Measurements from ENCODE around the gene ABCB10.
A peak's percentile ranks its signal among the peaks of the same experiment; 100 is the strongest.
"Not testable (repeated sequence)": the region's sequence is repeated elsewhere in the genome, so short reads cannot be mapped to it uniquely, and the experiment has no call there.

The ABCB10 gene

DNA sequence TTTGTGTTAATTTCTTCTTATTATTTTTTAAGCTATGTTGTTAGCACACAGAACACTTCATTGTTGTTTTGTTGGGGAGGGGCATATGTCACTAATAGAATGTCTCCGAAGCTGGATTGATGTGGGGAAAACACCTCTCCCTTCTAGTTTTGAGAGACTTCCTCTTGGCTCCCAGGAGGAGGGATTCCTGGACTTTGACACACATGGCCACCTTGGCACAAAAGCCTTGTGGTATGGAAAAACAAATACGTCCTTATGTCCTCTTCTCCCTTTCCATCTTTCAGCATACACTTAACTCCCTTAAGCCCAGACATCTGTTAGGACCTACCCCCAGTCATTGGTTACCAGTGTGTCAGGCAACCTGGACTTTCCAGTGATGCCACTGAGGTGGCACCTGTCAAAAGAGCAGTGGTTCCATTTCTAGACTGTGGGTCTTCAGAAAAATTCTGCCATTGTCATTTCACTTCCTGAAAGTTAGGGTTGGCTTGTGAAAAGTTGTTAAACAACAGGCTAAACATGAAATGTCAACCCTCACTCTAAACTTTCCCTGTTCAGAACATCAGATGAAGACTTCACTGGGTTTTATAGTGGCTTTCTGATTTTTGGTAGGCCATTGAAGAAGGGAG lies 12.5 kb upstream of the ABCB10 start:
- DNase-seq, result no peak

DNA sequence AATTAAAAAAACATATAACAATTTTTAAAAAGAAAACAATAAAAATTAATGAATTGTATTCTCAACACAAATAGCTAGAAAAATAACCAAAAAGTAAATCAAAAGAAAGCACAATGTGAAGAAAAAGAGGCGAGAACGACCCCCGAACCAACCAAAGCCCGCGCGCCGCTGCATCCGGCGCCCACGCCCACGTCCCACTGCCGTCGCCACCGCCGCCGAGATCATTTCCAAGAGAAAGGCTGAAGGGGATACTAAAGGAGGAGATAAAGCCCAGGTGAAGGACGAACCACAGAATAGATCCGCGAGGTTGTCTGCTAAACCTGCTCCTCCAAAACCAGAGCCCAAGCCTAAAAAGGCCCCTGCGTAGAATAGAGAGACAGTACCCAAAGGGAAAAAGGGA lies 11.8 kb upstream of the ABCB10 start:
- no peak for DNase-seq

DNA sequence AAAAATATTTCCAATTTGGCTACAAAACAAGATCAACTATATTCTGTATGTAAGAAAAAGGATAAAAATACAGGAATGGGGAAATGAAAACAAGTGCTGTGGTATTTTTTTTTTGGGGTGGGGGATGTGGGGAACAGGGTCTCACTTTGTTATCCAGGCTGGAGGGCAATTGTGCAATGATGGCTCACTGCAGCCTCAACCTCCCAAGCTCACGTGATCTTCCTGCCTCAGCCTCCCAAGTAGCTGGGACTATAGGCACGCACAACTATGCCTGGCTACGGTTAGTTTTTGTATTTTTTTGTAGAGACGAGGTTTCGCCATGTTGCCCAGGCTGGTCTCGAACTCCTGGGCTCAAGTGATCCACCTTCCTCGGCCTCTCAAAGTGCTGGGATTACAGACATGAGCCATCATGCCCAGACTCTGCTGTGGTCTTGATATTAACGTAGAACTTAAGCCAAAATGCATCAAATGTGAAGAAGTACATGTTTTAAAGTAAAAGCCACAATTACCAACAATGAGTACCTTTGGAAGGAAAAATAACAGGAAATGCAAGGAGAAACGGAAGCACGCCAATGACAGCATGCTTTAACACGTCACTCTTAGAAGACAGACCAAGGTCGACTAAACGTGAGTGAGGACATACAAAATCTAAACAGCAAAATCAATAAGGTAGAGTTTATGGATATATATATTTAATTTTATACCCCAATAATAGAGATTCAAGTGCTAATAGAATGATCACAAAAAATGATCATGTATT lies 8.8 kb upstream of the ABCB10 start:
- no peak for DNase-seq

DNA sequence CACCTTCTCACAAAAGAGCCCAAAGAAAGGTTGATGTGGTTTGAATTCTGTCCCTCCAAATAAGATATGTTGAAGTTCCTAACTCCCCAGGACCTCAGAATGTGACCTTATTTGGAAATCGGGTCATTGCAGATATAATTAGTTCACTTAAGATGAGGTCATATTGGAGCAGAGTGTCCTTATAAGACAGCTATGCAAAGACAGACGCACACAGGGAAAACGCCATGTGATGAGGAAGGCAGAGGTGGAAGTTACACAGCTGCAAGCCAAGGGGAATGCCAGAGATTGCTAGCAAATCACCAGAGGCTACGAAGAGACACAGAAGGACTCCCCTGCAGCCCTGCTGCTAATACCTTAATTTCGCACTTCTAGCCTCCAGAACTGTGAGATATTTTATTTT lies 5.2 kb upstream of the ABCB10 start:
- DNase-seq, result no peak

DNA sequence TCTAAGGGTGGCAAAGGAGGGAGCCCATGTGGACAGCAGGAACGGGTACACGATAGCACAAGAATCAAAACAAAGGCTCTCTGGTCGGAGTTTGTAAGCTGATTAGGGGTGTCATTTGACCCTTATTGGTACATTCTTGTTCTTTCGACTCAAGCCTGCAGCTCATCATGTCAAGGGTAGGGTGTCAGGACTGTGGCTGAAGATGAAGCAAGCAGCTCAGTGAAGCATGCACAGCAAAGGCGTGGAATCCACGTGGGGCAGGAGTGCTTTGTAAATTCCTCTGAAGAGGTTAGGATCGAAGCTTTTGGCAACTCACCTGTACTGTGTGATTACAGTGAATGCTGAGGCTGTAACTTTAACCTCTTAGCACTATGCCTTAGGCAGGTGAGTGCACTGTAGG lies 4.7 kb upstream of the ABCB10 start:
- no peak for DNase-seq

DNA sequence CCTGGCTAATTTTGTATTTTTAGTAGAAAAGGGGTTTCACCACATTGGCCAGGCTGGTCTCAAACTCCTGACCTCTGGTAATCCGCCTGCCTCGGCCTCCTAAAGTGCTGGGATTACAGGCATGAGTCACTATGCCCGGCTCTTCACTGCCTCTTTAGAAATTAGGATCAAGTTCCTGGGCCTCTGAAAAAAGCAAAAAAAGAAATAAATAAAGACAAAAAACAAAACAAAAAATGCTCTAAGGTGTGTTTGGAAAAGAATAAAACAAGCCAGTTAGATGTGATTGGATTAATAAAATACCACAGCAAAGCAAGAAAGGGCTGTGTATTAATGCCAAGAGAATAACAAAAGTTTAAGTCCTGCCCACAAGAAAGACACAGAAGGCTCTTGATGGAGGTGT lies 4.2 kb upstream of the ABCB10 start:
- DNase-seq, result no peak

DNA sequence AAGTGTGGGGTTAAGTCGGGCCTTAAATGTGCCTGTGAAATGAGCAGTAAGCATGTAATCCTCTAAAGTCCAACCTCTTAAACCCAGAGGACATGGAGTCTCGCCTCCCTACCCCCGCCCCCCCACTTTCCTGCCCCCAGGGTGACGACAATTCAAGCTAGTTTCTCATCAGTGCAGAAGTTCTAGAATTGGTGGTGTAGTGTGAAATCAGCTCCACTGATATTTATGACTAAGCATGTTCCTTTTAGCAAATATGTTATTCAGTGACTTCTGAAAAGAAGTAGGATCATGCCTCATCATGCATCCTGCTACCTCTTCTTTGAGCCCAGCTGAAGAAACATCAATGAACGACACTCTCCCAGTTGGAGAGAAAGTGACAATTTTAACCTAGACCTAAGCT lies 2.6 kb upstream of the ABCB10 start:
- DNase-seq, result no peak

DNA sequence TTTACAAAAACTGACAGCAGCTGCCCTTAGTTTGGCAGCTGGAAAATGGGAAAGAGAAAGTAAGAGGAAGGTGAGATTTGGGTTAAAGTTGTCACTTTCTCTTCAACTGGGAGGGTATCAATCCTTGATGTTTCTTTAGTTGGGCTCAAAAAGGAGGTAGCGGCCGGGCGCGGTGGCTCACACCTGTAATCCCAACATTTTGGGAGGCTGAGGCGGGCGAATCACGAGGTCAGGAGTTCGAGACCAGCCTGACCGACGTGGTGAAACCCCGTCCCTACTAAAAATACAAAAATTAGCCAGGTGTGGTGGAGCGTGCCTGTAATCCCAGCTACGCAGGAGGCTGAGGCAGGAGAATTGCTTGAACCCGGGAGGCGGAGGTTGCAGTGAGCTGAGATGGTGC lies 1.6 kb upstream of the ABCB10 start:
- not testable (repeated sequence) for DNase-seq

DNA sequence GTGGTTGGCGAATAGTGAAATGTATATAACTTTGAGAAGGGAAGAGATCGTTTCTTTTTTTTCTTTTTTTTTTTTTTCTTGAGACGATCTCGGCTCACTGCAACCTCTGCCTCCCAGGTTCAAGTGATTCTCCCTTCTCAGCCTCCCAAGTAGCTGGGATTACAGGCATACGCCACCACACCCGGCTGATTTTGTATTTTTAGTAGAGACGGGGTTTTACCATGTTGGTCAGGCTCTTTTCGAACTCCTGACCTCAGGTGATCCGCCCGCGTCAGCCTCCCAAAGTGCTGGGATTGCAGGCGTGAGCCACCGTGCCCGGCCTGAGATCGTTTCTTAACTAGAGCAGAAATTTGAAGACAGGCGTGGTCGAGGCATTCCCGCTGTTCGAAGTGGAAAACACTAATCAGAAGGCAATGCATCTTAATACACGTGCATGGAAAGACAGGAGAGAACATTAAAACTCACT lies 862 bp upstream of the ABCB10 start:
- DNase-seq, result not testable (repeated sequence)

DNA sequence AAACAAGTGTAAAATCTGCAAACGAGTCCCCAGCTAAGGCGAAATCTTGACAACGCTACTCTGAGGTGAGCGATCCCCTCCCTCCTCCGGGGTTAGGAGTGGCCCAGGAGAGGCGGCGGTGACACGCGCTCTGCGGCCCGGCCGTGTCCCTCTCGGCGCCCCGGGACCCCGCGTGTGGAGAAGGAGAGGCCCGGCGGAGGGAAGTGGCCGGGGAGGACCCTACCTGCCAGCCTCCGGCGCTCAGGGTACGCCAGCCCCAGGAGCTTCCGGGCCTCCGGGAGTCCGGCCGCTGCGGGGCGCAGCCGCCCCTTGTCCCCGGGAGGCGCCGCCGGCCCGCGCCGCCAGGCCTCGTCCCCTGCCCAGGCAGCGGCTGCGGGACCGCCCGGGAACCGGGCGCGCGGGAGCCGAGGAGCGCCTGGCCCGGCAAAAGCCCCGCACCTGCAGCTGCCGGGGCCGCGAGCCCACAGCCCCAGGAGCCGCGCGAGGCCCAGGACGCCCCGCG lies 543 bp downstream of the ABCB10 start:
- DNase-seq, result peak in 1 of 2 experiments; percentile 23

DNA sequence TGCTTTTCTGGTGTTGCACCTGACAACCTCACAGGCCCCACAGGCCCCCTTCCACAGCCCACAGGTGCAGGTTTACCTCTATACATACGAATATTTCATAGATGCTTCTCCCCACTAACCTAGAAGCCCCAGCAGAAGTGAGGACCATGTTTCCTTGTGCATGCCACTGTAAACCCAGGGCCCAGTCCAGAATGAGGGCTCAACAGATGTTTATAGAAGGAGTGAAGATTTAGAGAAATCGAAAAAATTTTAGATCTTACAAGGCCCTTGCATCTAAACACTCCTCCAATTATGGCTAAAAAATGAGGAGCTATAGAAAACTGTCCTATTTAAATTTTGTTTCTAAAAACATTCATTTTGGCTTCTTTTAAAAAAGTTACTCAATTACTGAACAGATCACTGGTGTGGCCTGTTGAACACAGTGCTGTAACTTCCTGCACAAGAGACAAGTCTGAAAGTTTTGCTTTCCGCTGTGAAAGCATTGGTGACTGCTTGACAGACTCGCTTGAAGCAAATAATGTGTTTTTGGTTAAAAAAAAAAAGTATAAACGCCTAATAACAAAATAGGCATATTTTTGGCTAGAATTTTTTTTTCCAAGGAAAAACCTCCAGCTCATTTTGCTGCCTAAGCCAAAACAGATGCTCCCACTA lies 1.2 kb downstream of the ABCB10 start:
- DNase-seq, result no peak

DNA sequence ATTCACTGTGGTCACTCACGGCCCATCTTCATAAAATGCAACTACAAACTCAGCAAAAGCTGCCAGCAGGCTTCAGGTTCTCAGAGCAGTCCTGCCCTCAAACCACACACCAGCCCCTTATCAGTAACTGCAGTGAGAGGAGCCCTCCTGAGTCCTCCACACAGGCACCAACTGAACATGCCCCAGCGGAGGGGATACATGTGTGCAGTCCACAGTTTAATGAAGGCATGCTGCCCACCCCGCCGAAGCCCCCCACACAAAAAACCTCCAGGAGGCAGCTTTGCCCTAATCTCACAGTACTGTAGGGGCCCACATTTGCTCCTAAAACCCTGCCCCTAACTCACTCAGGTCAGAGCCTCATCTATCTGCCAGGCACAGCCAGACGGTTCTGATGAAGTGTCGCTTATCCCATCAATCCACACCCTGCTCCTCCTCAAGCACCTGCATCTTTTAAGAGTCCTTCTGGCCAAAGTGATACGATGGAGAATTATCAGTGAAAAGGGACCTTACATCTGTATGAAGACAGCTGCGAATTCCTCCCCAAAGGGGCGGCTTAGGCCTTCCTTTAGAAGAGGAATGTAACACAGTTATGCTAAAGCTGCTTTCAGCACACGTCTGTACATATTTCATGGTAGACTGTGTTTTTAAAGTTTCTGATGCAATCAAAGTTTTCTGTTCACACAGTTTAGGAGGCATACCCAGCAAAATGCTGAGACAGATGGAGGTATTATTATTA lies 3.5 kb downstream of the ABCB10 start:
- no peak for DNase-seq

DNA sequence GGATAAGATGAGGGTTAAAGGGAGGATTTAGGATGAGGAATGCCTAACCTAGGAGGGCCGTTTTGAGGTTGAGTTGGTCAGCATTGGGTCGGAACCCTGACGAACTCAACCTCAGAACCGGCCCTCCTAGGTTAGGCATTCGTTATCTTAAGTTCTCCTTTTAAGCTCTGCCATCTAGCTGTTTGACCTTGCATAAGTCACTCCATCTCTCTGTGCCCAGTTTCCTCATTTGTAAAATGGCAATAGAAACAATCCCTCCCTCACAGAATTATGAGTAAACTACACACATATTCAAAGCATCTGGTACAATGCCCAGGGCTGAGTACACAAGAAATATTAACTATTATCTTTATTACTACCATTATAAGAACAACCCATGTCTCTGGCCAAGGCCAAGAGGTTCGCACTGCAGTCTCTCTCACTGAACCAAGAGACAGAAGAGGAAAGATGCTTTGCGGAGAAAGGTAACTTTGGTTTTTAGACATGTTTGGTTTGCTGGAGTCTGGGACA lies 4.8 kb downstream of the ABCB10 start:
- DNase-seq, result no peak

DNA sequence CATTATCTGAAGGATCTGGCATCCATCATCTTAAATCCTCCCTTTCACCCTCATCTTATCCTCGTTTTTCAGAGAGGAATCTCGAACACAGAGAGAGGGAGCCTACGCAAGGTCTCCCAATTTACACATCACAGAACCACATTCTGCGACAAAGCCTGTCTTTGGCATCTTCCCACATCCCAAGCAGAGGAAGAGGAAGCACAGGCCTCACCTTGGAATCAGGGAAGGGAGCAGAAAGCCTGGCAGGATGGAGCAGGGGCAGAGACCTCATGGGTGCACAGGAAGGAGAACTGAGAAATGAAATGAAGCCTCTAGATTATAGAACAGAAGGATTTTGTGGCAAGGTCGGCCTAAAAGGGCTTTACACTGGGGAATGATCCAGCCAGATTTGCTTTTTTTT lies 5.8 kb downstream of the ABCB10 start:
- DNase-seq, result no peak

DNA sequence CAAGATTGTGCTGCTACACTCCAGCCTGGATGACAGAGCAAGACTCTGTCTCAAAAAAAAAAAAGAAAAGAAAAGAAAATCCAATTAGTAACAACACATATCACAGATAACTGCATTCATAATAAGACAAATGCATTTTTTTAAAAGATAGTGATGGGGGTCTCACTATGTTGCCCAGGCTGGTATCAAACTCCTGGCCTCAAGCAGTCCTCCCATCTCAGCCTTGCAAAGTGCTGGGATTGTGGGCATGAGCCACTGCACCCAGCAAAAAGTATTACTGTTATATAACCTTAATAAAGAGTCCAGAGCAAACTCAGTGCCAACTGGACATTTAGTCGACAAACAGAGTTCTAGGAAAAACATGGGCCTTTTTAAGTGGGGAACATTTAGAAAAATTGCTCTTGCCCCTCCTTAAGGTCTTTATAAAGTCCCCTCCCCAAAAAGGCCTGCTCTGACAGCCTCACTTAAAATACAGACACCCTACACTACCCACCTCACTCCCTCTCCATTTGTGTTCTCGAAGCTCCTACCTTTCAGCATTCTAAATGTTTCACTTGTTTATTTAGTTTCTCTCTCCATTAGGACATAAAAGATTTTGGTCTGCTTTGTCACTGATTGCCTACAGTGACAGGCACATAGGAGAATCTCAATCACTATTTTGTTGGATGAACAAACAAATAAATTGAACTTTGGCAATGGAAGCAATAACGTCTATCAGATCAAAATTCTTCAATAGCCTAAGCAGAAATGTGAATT lies 7.5 kb downstream of the ABCB10 start:
- DNase-seq, result no peak

DNA sequence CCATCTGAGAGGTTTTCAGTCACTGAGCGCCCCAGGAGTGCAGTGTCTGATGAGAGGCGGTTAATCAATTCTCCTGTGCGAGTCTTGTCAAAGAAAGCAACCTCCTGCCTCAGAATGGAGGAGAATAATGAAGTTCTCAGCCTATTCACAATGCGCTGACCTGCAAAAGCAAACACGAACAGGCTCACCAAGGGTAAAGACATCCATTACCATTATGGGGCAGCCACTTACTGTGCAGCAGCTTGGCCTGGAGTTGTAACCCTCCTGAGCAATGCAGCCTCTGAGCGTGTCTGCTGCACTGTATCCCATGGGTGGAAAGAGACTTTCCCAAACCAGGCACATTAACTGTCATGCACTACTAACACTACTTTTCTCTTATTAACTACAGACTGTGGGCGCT lies 11.0 kb downstream of the ABCB10 start:
- no peak for DNase-seq

DNA sequence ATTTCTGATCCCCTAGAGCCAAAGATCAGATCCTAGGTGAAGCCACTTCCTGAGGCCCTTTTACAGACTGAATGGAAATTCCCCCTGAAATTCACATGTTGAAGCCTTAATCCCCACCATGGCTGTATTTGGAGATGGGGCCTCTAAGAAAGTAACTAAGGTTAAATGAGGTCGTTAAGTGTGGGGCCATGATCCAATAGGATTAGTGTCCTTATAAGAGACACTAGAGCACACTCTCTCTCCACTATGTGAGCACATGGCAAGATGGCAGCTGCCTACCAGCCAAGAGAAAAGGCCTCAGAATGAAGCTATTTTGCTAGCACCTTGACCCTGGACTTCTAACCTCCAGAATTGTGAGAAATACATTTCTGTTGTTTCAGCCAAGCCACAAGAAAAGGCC lies 13.9 kb downstream of the ABCB10 start:
- no peak for DNase-seq

DNA sequence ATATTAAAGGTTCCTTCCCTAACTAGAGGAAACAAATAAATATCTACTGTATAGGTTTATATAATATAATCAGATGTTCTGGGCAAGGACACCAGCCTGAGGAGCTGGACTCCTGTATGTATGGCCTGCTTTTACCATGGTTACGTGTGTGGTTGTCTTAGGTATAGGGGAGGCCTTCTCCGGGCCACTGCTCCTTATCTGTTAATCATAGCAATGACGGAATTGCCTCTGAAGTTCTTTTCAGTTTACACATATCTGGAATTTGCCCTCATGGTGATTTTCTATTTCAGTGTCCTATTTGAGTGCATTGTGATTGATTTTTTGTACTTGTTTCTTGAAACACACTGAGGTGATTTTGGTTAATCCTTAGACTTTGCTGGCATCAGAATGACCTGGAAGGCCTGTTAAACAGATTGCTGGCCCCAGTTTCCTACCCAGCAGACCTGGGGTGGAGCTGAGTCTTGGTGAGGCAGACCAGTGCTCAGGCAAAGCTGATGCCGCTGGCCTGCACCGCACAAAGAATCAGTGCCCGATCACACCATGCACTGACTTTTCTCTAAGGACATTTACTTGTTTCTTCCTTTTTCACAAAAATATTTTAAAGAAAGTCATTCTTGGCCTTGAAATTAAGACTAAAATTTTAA lies 18.5 kb downstream of the ABCB10 start:
- DNase-seq, result no peak

DNA sequence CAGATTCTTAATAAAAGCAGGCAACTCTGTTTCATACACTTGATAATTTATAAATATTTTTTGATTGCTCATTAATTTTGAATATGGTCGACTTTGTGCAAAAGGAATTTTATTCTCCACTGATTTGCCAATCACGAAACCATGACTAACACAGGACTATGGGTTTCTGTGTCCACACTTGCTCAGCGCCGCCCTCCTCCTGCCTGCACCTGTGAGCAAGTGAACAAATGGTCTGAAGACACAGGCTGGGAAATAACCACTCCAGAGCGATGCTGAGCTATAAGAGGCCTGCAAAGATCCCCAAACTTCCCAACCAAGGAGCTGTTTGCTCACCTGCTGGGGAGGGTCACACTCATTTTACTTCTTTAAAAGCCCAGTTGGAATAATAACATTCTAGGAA lies 19.6 kb downstream of the ABCB10 start:
- DNase-seq, result no peak

DNA sequence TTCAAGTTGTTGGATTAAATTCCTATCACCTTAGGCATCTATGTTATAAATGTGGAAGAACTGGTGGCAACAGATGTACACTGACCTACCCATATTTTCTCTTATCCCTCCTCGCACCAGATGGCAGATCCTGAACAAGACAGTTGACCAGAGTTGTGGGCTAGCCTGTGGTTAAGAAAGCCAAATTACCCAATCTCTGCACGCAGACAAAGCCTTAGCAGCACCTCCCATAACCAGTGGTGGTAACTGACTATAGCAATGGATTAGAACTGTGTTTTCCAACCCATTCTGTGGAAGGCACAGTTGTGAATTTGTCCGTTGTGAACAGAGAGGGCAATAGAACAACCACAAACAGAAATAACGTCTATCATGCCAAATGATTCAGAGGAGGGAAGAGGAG lies 20.6 kb downstream of the ABCB10 start:
- DNase-seq, result no peak

DNA sequence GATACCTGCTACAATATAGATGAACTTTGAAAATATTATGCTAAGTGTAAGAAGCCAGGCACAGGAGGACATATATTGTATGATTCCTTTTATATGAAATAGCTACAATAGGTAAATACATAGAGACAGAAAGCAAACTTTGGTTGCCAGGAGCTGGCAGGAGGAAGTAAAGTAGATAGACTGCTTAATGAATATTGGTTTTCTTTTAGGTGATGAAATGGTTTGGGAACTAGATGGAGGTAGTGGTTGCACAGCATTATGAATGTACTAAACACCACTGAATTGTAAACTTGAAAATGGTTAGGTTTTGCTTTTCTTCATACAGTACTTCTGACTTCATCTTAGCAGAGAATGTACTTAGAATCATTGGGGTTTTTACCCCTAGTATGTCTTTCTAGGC lies 21.5 kb downstream of the ABCB10 start:
- DNase-seq, result no peak

DNA sequence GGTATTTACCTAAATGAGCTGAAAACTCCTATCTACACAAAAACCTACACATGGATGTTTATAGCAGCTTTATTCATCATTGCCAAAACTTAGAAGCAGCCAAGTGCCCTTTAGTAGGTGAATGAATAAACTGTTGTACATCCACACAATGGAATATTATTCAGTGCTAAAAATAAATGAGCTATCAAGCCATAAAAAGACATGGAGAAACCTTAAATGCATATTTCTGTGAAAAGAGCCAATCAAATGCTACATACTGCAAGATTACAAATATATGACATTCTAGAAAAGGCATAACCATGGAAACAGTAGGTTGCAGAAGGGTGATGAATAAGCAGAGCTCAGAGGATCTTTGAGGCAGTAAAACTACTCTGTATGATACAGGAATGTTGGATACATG lies 23.3 kb downstream of the ABCB10 start:
- DNase-seq, result no peak
